HFF-Myc (cell line): ENCODE data around the gene ALAS1.
"Not testable (repeated sequence)": the region's sequence is repeated elsewhere in the genome, so short reads cannot be mapped to it uniquely, and the experiment has no call there.

ENCODE experiments used
- DNase-seq: peaks from one replicate; pipeline ENCODE4 v3.0.0-alpha.2; 2011; ENCODE audit warnings: low read depth; ENCODE audit errors: extremely low read depth
- H3K4me3 ChIP-seq: replicated peaks from 2 replicates; pipeline ENCODE4 v1.5.1; 2011; ENCODE audit warnings: low read depth, mild to moderate bottlenecking, control low read depth, low read length
- CTCF ChIP-seq: IDR thresholded peaks from 2 replicates; pipeline ENCODE4 v1.5.1; 2012; ENCODE audit warnings: mild to moderate bottlenecking, low read depth, low read length, control low read depth; ENCODE audit errors: missing control alignments

The ALAS1 gene

GRCh38 chr3:52154135-52155094 is 43.5 kb upstream of the ALAS1 start, which contains the start of gene POC1A:
Gene POC1A, minus strand, starts transcription at chr3:52154423. Its CDS starts 51 bp downstream, at chr3:52154372.
- peak within 1 kb of the TSS; percentile 58 for H3K4me3 ChIP-seq
- DNase-seq, result peak; percentile 96
- no peak for TF ChIP-seq CTCF

GRCh38 chr3:52155912-52156311 is 42.0 kb upstream of the ALAS1 start:
- TF ChIP-seq CTCF, result no peak
- no peak overlapping the region for H3K4me3 ChIP-seq
- no peak for DNase-seq

GRCh38 chr3:52159503-52159902 is 38.5 kb upstream of the ALAS1 start:
- no peak for TF ChIP-seq CTCF
- no peak for DNase-seq
- no peak overlapping the region for H3K4me3 ChIP-seq

GRCh38 chr3:52162250-52162872 is 35.6 kb upstream of the ALAS1 start:
- H3K4me3 ChIP-seq, result no peak overlapping the region
- no peak for TF ChIP-seq CTCF
- no peak for DNase-seq

GRCh38 chr3:52167240-52167639 is 30.7 kb upstream of the ALAS1 start:
- no peak for DNase-seq
- no peak for TF ChIP-seq CTCF
- no peak overlapping the region for H3K4me3 ChIP-seq

GRCh38 chr3:52170217-52170616 is 27.7 kb upstream of the ALAS1 start:
- not testable (repeated sequence) for DNase-seq, H3K4me3 ChIP-seq
